ENCODE results near the gene PCCA. TPM values are rescaled to one million over a fixed set of nuclear protein-coding genes. Genes with fewer than 3 reads are reported as not detected.

PCCA gene
- total and polyA plus RNA-seq, 2 of the 13 experiments (the other 11 are each of a cell fraction or from before 2014, with no cell fraction given), result 15.0 to 32.2 TPM

GRCh38 chr13:100454876-100455275, 366.0 kb downstream of the PCCA start:
- Histone ChIP-seq H3K9ac (ENCODE audit: insufficient read depth, low read depth, low read length) (no peak overlapping the region), H3K36me3 (replicated peaks in 1 of 2; ENCODE audit: control insufficient read depth in 1 of 2, insufficient read depth in 2 of 2, low read length in 2 of 2) (no peaks in the 10 kb centered on the region), H4K20me1 (ENCODE audit: insufficient read depth, low read length) (no peaks in the 10 kb centered on the region), H3K9me3 (ENCODE audit: low read length) (no peaks in the 10 kb centered on the region), H3K27ac (ENCODE audit: extremely low read length, insufficient read depth, low read length) (no peak overlapping the region), H3K27me3 (ENCODE audit: control insufficient read depth in 1 of 2, insufficient read depth in 2 of 2, low read length in 2 of 2) (no peaks in the 10 kb centered on the region), H3K4me1 (ENCODE audit: insufficient read depth, low read length) (no peaks in the 10 kb centered on the region), H3K4me3 (replicated peaks in 1 of 3; ENCODE audit: insufficient read depth in 1 of 3, low read depth in 2 of 3, low read length in 3 of 3) (no peak overlapping the region), H2AFZ (ENCODE audit: low read length) (no peak overlapping the region), H3K4me2 (ENCODE audit: low read depth, low read length) (no peak overlapping the region), H3K79me2 (ENCODE audit: insufficient read depth, low read length) (no peaks in the 10 kb centered on the region)
- intact Hi-C loops (cut with micrococcal nuclease; ENCODE audit: unreplicated experiment), result no loop called here
- FAIRE-seq (no peak), DNase-seq (ENCODE audit: low spot score) (no peak), ATAC-seq (no peak)
- in situ Hi-C loops (cut with HindIII; ENCODE audit: extremely low pct_ligation_motif_present, low pct_unique_long_range_greater_than_20kb), result no loop called here
- TF ChIP-seq GATA4 (IDR thresholded peaks at IDR 0.05; ENCODE audit: borderline replicate concordance, low read depth) (no peak), ZNF280D (CRISPR knock-in tag; IDR thresholded peaks at IDR 0.05) (no peak), ZNF225 (CRISPR knock-in tag; IDR thresholded peaks at IDR 0.05) (no peak), CC2D1A (CRISPR knock-in tag; IDR thresholded peaks at IDR 0.05) (no peak), ZNF891 (CRISPR knock-in tag; IDR thresholded peaks at IDR 0.05) (no peak), ZNF274 (CRISPR knock-in tag; IDR thresholded peaks at IDR 0.05) (no peak), ZNF503 (CRISPR knock-in tag; IDR thresholded peaks at IDR 0.05) (no peak), ZNF460 (CRISPR knock-in tag; IDR thresholded peaks at IDR 0.05; ENCODE audit: borderline replicate concordance) (no peak), TFAP4 (IDR thresholded peaks at IDR 0.05; ENCODE audit: borderline replicate concordance, low read depth) (no peak), MED1 (CRISPR knock-in tag; IDR thresholded peaks at IDR 0.05) (no peak), HNF4G (IDR thresholded peaks at IDR 0.05; ENCODE audit: borderline replicate concordance, low read depth, low read length) (no peak), HNF4G (CRISPR knock-in tag; IDR thresholded peaks at IDR 0.05; ENCODE audit: borderline replicate concordance, low read depth) (no peak), ZNF10 (CRISPR knock-in tag; IDR thresholded peaks at IDR 0.05; ENCODE audit: borderline replicate concordance, low read depth) (no peak), ZNF552 (CRISPR knock-in tag; IDR thresholded peaks at IDR 0.05; ENCODE audit: borderline replicate concordance) (no peak), MAX (IDR thresholded peaks at IDR 0.05) (no peak), SNAI1 (CRISPR knock-in tag; IDR thresholded peaks at IDR 0.05; ENCODE audit: borderline replicate concordance) (no peak)
- CTCF ChIA-PET (ENCODE audit: low intra/inter-chr PET ratio, low total read pairs), result no interaction called here
- 93% methylated on average over 1 of the region's 1 CpG for WGBS (ENCODE audit: low lambda C conversion rate)
- POLR2A ChIA-PET, result no interaction called here
- BruUV-seq (replicated peaks), result no TSS peak
